Adipose tissue (tissue), 3 donors: ENCODE results near the gene GALNT13. TPM values are rescaled to one million over a fixed set of nuclear protein-coding genes. Genes with fewer than 3 reads are reported as not detected.

Experiments
- H3K27ac ChIP-seq: one replicate; pipeline ENCODE4 v1.5.1; 2013; ENCODE audit warnings: low read depth, low read length
- WGBS, 3 donors: extraction: QIAGEN DNeasy Blood & Tissue Kit; methylation state at CpG; one replicate each; pipeline ENCODE4 v1.1.7; 2013; 5-methylcytosine and 5-hydroxymethylcytosine counted together
- polyA plus RNA-seq, 3 donors: library from polyadenylated mRNA; stranded (reverse); fragments of 200-250 nt; gene quantifications; one replicate each; pipeline ENCODE4 v1.2.3, GENCODE V29; 2013
- donor health status: healthy with polysubstance abuse.
- donor health status: Bipolar disorder and iron deficiency.
- donor health status: healthy.

GALNT13 gene
- polyA plus RNA-seq, 3 donors = 0.23 to 3.9 (median 1.6) TPM

DNA sequence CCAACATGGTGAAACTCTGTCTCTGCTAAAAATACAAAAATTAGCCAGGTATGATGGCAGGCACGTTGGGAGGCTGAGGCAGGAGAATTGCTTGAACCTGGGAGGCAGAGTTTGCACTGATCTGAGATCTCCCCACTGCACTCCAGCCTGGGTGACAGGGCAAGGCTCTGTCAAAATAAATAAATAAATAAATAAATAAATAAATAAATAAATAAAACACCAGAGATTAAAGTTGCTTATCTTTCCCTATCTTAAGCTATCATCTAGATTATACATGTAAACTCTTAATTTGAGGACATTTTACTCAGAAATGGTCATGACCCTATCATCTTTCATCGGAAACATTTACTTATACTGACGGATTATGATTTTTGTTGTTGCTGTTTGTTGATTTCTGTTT lies 373.2 kb downstream of the GALNT13 start:
- H3K27ac ChIP-seq = no peak overlapping the region
- 72 to 91% (median 91%) methylated on average over 3 of the region's 3 CpGs for WGBS, 3 donors

DNA sequence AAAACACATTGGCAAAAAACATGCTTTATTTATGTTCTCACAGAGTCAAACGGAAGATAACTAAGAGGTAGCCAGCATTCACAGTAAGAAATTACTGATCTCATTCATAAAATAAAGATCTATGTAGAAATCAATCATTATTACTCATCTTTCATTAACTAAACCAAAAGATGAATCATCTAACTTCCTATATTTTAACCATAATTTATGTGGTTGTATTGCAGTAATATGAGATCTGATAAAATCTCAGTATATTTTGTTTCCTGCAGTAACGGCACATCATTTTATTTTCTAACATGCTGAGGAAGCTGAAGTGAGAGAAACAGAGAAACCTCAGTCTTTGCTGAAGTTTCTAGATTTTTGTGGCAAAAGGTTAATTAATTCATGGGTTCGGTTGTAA lies 375.8 kb downstream of the GALNT13 start:
- no peak overlapping the region for H3K27ac ChIP-seq
- WGBS, 3 donors = 38 to 60% (median 49%) methylated on average over 3 of the region's 3 CpGs

DNA sequence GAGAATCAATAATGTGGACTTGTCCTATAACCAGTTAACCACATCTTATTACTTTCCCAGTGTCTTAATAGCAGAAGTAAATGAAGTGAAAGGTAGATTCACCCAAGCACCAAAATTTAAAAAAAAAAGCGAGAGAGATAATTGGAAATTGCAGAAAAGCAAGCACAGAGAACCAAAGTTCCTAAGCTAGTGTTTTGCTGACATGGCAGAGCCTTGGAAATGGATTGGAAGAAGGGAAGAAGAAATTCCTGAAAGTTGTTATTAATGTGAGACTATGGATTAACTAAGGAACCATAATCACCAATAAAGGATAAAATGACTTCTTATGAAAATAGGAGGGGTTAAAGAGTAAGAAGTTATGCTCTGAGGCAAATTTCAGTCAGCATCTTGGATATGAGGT lies 384.4 kb downstream of the GALNT13 start:
- WGBS, 3 donors = 73 to 83% (median 79%) methylated on average over 1 of the region's 1 CpG
- H3K27ac ChIP-seq = no peak overlapping the region

DNA sequence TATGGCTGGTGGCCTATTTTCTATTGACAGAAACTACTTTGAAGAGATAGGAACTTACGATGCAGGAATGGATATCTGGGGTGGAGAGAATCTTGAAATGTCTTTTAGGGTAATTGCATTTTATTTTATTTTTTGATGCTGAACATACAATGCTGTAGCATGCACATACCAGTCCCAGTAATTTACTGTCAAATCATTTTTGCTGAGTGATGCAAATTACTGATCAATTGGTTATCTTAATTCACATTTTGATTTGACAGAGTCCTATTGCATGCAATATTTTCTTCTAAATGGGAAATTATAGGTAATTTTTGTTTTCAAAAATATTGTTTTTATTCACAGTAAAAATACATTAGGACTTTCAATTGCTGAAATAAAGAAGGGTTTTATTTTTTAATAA lies 387.3 kb downstream of the GALNT13 start:
- H3K27ac ChIP-seq = no peak overlapping the region
- 51 to 93% (median 87%) methylated on average over 1 of the region's 1 CpG for WGBS, 3 donors

DNA sequence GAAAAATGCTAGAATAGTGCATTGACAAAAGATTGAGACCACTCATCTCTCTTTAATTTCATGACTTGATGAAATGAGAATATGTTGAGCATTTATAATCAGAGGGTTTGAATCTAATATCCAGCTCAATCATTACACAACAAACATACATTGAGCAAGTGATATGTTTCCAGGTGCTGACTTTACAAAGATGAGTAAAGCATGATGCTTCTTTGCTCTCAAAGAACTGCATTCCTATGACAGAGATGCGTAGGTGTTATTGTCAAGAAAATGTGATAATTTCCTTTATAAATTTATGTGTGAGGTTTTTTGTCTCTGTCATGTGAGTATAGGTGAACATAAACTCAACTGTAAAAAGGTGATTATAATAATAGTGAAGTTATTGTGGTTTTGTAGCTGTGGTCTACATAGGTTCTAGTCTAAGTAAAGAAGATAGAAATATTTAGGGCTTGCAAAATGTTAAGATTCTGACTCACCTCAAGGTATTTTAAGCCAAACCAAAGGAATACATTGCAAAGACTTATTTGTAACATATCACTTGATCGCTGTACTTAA lies 389.8 kb downstream of the GALNT13 start:
- WGBS, 3 donors = 81 to 94% (median 93%) methylated on average over 2 of the region's 2 CpGs
- no peak overlapping the region for H3K27ac ChIP-seq

DNA sequence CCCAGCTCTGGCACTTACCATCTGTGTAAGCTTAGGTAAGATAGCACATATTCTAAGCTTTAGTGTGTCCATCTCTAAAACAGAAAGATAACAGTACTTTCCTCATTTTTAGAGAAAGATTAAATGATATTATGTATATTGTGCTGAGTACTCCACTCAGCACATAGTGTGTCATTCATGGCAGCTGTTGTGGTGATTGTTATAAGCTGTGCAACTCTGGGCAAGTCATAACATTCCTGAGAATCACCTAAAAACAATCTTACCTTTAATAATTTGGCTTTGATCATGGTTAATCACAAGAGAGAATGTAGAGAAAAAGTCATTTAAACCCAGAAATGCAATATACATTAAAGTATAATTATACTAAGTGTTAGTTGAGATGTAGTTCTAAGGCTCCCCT lies 391.5 kb downstream of the GALNT13 start:
- no peak overlapping the region for H3K27ac ChIP-seq

DNA sequence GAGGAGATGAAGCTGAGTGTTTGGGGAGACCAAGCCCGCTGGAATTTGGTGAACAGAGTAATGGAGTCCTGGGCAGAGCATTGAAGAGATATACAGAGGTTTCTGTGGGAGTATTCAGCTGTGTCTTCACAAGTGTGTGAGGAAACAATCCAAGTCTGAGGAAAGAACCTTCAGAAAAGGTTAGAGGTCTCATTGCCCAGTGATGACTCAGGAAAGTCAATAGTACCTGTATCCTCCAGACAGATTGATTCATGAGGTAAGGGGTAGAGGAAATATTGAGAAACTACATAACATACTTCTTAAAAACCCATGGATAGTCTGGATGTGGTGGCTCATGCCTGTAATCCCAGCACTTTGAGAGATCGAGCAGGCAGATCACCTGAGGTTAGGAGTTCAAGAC lies 392.3 kb downstream of the GALNT13 start:
- 47 to 70% (median 47%) methylated on average over 2 of the region's 2 CpGs for WGBS, 3 donors
- H3K27ac ChIP-seq = no peak overlapping the region

DNA sequence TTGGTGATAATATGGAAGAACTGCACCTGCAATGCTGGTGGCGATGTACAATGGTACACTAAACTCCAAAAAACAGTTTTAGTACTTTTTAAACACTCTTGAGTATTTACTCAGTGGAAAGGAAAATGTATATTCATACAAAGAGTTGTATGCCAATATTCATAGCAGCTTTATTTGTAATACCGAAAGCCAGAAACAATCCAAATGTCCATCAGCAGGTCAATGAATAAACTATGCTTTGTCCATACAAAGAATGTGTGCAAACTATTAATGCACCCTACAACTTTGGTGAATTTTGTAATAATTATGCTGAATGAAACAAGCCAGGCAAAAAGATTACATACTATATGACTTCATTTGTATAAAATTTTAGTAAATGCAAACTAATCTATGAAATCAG lies 396.3 kb downstream of the GALNT13 start:
- WGBS, 3 donors = 80 to 93% (median 88%) methylated on average over 2 of the region's 2 CpGs
- no peak overlapping the region for H3K27ac ChIP-seq

DNA sequence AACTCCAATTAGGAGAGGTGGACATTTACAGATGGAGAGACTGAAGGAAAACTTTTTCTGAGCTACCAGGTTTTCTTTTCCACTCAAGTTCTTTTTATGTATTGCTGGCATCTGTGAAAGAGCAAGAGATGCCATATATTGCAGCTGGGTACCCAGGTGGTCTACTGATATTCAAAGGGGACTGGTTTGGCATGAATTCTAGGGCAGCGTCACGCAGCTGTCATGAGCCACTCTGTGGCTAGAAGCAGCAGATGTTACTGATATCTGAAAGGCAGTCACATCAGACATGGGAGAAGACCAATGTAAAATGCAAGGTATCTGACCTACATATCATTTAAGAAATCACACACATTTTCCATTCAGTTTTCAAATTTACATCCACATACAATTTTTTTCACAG lies 408.8 kb downstream of the GALNT13 start:
- H3K27ac ChIP-seq = no peak overlapping the region
- 73 to 84% (median 79%) methylated on average over 2 of the region's 2 CpGs for WGBS, 3 donors

DNA sequence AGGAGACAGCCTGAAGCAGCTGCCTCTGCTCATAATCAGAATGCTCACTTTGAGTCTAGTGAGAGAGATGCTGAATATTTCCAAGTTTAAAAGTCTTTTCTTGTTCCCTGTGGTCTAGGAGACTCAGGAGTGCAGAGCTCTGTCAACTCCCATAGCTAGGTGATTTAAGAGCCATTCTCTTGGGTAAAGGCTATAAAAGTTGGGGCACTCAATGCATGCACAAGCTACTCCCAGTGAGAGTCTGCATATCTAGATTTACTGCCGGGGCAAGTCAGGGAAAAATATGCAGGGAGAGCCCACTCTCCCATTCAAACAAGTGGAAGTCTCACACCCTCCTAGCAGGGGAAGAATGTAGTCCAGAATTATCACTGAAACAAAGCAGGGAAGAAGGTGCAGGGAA lies 418.1 kb downstream of the GALNT13 start:
- H3K27ac ChIP-seq = no peak overlapping the region
- WGBS, 3 donors = 61 to 78% (median 66%) methylated on average over 1 of the region's 1 CpG

DNA sequence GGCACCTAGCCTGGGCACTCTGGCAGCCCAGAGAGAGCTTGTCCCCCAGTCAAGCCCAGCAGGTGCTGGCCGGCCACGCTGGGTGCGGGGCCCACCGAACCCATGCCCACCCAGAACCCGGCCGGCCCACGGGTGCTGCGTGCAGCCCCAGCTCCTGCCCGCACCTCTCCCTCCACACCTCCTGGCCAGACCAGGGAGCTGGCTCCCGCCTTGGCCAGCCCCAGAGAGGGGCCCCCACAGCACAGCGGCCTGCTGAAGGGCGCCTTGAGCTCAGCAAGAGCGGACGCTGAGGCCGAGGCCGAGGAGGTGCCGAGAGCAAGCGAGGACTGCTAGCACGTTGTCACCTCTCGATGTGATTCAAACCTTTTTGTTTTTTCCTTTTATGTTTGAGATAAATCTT lies 419.8 kb downstream of the GALNT13 start:
- no peak overlapping the region for H3K27ac ChIP-seq

DNA sequence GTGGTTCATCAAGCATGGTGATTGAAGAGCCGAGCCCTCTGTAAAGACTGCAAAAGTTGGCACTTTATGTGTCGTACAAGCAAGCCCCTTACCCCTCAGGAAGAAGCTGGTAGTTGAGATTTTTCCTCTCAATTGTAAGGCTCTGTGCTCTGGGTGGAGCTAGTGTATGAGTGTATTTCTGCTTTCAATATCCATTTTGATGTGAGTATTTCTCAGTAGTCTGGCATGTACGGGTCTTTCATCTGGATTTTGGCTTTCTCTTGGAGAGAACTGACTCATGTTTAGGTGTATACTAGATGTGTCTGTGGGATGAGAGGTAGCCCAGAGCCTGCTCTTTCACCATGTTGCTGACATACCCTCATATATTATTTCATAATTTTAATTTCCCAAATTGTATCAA lies 420.2 kb downstream of the GALNT13 start:
- H3K27ac ChIP-seq = no peak overlapping the region
- 75 to 85% (median 82%) methylated on average over 3 of the region's 3 CpGs for WGBS, 3 donors

More for the DNA sequence above, 419.8 kb downstream of the GALNT13 start:
- 89 to 95% (median 94%) methylated on average over 20 of the region's 20 CpGs for WGBS, 3 donors

DNA sequence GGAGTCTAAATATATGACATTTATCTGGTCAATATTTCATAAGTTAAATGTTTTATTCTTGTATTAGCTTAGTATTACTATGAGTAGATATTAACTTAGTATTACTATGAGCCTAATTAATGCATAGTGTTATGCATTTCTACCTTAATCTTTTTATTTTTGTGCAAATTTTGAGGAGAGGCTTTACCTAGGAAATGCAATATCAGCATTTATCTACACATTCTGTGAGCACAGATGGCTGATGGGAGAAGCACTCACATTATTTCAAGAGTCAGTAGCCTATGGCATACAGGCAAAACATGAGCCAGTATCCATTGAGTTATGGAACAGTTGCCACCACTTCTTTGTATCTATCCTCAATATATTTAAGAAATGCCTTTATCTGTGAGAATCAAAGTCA lies 422.1 kb downstream of the GALNT13 start:
- no peak overlapping the region for H3K27ac ChIP-seq

DNA sequence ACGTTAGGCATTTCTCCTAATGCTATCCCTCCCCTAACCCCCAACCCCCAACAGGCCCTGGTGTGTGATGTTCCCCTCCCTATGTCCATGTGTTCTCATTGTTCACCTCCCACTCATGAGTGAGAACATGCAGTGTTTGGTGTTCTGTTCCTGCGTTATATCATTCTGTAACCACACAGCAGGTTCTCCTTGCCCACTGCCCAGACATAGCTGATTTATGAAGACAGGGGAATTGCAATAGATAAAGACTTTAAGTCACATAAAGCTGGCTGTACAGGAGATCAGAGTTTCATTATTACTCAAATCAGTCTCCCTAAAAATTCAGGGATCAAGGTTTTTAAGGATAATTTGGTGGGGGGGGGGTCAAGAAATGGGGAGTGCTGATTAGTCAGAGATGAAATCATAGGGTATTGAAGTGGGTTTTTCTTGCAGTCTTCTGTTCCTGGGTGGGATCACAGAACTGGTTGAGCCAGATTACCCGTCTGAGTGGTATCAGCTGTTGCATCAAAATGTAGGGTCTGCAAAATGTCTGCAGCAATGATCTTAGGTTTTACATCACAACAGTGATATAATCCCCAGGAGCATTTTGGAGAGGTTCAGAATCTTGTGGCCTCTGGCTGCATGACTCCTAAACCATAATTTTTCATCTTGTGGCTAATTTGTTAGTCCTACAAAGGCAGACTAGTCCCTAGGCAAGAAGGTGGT lies 434.7 kb downstream of the GALNT13 start:
- no peak overlapping the region for H3K27ac ChIP-seq
- 60 to 66% (median 64%) methylated on average over 3 of the region's 3 CpGs for WGBS, 3 donors

DNA sequence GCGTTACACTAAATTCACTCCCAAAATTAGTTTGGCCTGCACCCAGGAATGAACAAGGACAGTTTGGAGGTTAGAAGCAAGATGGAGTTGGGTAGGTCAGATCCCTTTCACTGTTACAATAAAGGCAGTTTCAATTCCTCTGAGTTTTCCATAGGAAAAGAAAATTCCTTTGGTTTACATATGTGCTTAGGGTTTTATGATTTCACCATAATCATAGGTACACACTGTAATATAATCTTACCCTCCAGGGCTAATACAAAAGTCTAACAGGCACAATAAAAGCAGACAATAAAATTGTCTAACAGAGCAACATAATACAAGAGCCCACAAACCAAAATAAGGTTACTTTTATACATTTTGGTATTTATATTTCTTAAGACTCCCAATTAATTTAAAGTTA lies 435.3 kb downstream of the GALNT13 start:
- WGBS, 3 donors = 57 to 71% (median 67%) methylated on average over 1 of the region's 1 CpG
- H3K27ac ChIP-seq = no peak overlapping the region

DNA sequence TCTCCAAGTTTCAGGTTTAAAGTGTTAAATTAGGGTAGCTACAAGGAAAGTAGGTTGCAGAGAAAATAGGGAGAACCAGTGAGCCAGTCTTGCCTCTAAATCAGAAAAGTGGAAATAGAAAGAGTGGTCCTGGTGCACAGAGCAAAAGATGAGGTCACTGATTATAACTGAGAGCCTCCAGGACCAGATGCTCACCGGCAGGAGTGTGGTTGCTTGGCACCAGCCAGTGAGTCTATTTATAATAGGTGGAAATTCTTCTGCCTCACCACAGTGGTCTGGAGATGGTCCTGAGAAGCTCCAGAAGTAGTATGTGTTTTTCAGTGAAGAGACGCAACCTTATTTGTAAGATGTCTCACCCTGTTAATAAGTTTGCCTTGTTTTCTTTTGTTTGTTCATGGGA lies 452.9 kb downstream of the GALNT13 start:
- WGBS, 3 donors = 83 to 86% (median 85%) methylated on average over 2 of the region's 2 CpGs

DNA sequence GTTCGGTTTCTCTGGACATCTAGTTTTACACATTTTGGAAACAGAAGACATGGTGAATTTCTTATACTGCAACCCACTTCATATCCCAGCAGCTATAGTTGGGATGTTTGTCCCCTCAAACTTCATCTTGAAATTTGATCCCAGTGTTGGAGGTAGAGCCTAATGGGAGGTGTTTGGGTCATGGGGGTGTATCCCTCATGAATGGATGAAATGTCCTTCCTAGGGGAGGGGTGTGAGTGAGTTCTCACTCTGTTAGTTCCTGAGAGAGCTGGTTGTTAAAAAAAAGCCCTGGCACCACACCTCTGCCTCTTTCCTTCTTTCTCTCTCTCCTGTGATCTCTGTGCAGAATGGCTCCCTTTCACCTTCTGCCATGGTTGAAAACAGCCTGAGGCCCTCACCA lies 457.8 kb downstream of the GALNT13 start:
- no peak overlapping the region for H3K27ac ChIP-seq
- WGBS, 3 donors = 86 to 98% (median 97%) methylated on average over 1 of the region's 1 CpG

More for the DNA sequence above, 452.9 kb downstream of the GALNT13 start:
- no peak overlapping the region for H3K27ac ChIP-seq

DNA sequence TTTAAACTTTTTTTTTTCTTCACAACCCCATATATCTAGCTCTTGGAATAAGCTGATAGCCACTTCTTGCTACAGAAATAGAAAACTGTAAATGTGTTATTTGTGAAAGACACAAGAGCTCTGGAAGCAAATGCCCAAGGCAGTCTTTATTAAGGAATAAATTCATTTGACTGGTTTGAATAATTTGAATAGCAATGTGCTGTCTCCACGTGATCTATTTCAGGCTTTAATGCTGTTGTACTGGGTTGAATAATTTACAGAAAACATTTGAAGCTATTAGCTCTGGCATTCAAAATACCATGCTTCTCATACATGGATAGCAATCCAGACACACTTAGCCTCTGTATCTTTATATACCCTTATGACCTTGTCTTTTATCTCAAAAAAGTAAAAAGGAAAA lies 460.1 kb downstream of the GALNT13 start:
- 22 to 64% (median 56%) methylated on average over 1 of the region's 1 CpG for WGBS, 3 donors
- H3K27ac ChIP-seq = no peak overlapping the region

DNA sequence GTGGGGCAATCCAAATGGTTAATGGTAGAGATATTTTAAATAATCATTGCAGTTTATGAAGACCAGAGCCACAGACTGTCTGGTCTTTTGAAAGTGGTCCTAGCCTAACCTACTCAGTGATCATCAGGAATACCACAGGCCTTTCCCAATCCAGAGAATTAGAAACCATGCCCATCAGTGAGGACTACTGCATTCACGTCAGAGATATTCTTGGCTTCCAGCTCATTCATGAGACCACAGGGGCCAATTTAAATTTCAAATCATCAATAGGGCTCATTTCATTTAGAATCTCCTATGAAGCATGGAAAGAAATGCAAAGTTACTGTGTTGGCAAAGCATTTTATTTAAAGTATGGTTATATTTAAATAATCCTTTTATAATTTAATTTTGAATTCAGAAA lies 464.5 kb downstream of the GALNT13 start:
- H3K27ac ChIP-seq = no peak overlapping the region
- WGBS, 3 donors = 73 to 100% (median 75%) methylated on average over 1 of the region's 1 CpG

DNA sequence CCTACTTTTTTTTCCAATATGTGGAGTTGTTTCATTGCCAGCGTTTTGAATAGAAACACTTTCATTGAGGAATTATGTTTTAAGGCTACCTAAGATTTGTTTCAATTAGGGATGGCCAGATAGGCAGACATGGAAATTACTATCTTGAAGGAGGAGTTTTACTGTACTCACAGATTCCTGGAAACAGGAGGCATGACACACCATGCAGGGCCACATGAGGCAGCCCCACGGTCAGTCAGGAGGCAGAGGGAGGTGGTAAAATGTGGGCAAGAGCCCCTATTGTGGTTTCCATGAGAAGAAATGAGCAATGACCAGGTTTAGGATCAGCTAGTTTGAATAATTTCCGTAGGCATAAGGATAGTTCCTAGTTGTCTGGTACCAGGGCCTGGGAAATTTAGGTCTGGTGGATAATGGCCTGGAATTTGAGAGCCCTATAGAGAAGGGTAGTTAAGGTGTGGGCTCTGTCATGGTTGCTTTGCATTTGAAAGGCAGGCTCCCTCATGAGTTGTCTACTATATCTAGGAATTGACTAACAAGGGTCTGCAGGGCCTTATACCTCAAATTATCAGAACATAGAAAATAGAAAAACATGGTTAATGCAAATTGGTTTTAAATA lies 466.7 kb downstream of the GALNT13 start:
- 44 to 59% (median 53%) methylated on average over 3 of the region's 3 CpGs for WGBS, 3 donors

More for the DNA sequence above, 466.7 kb downstream of the GALNT13 start:
- H3K27ac ChIP-seq = no peak overlapping the region
